Sigmoid colon (tissue), 4 donors: ENCODE data around the gene ACSF2.

Source experiments
- POLR2A ChIP-seq, 2 donors: fragments of 450-650 bp; IDR thresholded peaks; one replicate each; pipeline ENCODE4 v1.6.1; 2016; ENCODE audit warnings: antibody characterized with exemption in 2 of 2, mild to moderate bottlenecking in 2 of 2, moderate library complexity in 2 of 2
- POLR2AphosphoS5 ChIP-seq, 4 donors: sonication (generic); formaldehyde crosslinking; IDR thresholded peaks; one replicate each; pipeline ENCODE4 v1.6.1; 2017; ENCODE audit warnings: antibody characterized with exemption in 4 of 4
- TF ChIP-seq, protein P1 (sequence below), 4 experiments: fragments of 450-650 bp in 3 of 4; fragments of 200-600 bp in 1 of 4; IDR thresholded peaks; one replicate each; pipeline ENCODE4 v1.5.1; 2016 to 2019; ENCODE audit warnings: antibody characterized with exemption in 4 of 4, mild to moderate bottlenecking in 3 of 4, moderate library complexity in 2 of 4

DNA sequence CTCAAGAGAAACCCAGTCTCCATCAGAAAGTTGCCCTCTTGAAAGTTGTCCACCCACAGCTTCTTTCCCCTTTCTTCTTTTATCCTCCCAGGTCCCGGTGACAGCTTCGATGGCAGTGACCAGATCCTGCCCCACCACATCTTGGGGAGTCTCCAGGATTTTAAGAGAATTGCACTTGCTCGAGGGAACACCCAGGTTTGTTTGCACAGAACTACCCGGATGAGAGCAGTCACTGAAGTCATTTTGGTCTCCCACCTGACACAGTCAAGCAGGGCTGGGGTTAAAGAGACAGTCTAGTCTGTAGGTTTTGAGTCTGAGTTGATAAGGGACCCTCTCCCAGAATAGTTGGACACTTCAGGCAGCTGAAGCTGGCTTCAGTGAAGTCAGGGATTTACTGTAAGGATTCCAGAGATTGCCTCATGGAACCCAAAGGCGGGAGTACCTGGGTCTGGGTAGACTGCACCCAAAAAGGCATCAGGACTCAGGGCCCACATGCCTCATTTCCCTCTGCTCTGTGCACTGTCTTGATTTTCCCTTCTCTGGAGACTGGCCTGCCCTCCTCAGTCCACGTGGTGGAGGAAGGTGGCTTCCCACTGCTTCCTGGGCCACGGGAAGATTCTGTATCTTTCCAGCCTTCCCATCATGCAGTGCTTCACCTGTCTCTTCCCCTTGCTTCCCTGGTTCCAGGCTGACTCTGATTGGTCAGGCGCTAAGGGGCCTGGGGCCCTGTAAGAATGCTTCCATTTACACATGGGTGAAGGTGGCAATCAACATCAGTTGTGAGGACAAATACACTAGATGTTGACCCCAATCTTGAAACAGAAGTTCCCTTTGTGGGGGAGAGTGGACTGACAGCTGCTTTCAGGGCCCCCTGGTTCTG lies 91.7 kb downstream of the ACSF2 start:
- TF ChIP-seq, protein P1, sequence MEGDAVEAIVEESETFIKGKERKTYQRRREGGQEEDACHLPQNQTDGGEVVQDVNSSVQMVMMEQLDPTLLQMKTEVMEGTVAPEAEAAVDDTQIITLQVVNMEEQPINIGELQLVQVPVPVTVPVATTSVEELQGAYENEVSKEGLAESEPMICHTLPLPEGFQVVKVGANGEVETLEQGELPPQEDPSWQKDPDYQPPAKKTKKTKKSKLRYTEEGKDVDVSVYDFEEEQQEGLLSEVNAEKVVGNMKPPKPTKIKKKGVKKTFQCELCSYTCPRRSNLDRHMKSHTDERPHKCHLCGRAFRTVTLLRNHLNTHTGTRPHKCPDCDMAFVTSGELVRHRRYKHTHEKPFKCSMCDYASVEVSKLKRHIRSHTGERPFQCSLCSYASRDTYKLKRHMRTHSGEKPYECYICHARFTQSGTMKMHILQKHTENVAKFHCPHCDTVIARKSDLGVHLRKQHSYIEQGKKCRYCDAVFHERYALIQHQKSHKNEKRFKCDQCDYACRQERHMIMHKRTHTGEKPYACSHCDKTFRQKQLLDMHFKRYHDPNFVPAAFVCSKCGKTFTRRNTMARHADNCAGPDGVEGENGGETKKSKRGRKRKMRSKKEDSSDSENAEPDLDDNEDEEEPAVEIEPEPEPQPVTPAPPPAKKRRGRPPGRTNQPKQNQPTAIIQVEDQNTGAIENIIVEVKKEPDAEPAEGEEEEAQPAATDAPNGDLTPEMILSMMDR (IDR thresholded peaks at IDR 0.05), result no peak
- TF ChIP-seq POLR2AphosphoS5 (IDR thresholded peaks at IDR 0.05), result no peak
- TF ChIP-seq POLR2A (IDR thresholded peaks at IDR 0.05), result no peak
